GM08714 (cell line): Measurements from ENCODE around the gene GBGT1.

Experiments
- H3K4me3 ChIP-seq: fragments of 200-500 bp; sonication (Bioruptor generic); 2 replicates; pipeline ENCODE4 v1.5.1; 2014; ENCODE audit warnings: mild to moderate bottlenecking, low read length, inconsistent platforms
- ZNF274 ChIP-seq: IDR thresholded peaks from 2 replicates; pipeline ENCODE4 v1.6.1; 2012; ENCODE audit warnings: mild to moderate bottlenecking, low read depth, low read length

The GBGT1 gene

DNA sequence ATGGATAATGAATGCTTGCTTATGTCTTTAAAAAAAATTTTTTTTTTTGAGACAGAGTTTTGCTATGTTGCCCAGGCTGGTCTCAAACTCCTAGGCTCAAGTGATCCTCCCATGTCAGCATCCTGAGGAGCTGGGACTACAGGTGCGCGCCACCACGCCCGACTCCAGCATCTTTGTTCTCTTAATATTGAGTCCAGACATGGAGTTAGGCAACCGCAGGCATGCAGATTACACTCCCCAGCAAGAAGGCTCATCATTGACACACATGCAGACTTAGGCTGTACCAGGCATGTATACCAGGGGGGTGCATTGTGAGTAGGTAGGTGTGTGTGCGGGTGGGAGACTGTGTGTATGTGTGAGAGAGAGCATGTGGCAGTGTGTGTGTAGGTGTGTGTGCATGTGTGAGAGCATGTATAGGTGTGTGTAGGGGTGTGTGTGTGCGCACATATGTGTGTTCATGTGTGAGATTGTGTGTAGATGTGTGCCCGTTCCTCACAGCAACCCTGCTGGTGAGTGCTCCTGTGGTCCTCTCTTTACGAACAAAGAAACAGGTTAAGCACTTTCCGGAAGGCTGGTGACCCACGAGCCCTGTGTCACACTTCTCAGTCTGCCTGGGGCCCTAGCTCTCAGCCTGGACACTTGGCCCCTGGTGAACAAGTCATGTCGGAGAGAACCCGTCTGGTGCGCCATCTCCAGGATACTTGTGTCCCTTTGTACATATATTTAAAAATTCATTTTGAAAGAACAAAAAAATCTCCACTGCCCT lies 39.2 kb upstream of the GBGT1 start:
- no peak for TF ChIP-seq ZNF274
- H3K4me3 ChIP-seq: no peak overlapping the region

- TF ChIP-seq ZNF274: no peak
- H3K4me3 ChIP-seq: no peak overlapping the region
Observed at GRCh38 chr9:133202145-133202513, 38.4 kb upstream of the GBGT1 start.

- TF ChIP-seq ZNF274: no peak
- no peak overlapping the region for H3K4me3 ChIP-seq
Observed at GRCh38 chr9:133201424-133202144, 37.9 kb upstream of the GBGT1 start.

- no peak overlapping the region for H3K4me3 ChIP-seq
- TF ChIP-seq ZNF274: no peak
Observed at GRCh38 chr9:133200631-133201030, 36.9 kb upstream of the GBGT1 start.

DNA sequence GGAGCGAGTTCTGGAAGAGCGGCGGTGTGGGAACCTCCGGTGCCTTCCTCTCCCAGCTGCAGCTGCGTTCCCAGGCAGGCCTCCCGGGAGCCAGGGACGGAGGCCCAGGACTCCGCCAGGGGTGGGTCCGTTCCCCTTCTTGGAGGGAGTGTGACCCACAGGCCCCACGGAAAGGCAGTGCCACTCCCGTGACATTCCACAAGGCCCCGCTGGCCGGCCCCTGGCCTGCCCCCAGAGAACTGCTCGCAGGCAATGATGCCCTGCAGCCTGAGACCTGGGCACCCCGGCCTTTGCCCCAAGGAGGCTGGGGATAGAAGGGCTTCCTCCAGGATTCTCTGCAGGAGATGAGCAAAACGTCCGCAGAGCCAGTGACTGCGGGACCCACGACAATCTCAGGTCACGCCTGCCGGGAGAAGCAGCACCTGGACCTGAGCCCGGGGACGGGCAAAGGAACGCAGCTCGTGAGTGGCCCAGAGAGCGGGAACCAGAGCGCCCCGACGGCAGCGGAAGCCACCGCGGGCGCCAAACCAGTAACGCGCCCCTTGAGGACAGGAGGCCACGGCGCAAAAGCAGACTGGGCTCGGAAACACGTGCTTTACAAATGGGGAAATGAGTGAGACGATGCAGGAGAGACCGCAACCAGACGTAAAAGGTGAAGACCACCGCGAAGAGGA lies 36.1 kb upstream of the GBGT1 start:
- H3K4me3 ChIP-seq: peak overlapping the region; percentile 70; the same call in 1 of the 2 replicates
- no peak for TF ChIP-seq ZNF274

- H3K4me3 ChIP-seq: no peak overlapping the region
- TF ChIP-seq ZNF274: no peak
Observed at GRCh38 chr9:133195029-133195428, 31.3 kb upstream of the GBGT1 start.

GRCh38 chr9:133194597-133194996 lies 30.9 kb upstream of the GBGT1 start:
- TF ChIP-seq ZNF274: no peak
- no peak overlapping the region for H3K4me3 ChIP-seq

- TF ChIP-seq ZNF274: no peak
- no peak overlapping the region for H3K4me3 ChIP-seq
Observed at GRCh38 chr9:133191989-133192388, 28.3 kb upstream of the GBGT1 start.

DNA sequence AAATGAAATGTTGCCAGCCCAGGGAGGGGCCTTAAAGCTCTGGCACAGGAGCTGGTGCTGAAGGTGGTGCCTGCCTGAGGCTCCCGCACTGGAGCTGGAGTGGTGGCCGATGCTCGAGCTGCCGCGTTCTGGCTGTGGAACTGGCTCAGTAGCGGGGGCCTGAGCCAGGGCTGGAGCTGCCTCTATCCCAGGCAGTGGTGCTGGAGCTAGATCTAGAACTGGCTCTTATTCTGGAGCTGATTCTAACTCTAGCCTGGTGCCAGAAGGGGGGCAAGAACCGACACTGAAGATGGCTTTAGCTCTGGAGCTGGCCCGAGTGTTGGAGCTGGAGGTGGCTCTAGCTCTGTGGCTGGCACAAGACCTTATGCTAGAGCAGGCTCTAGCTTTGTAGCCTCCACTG lies 26.1 kb upstream of the GBGT1 start:
- TF ChIP-seq ZNF274: no peak
- no peak overlapping the region for H3K4me3 ChIP-seq

DNA sequence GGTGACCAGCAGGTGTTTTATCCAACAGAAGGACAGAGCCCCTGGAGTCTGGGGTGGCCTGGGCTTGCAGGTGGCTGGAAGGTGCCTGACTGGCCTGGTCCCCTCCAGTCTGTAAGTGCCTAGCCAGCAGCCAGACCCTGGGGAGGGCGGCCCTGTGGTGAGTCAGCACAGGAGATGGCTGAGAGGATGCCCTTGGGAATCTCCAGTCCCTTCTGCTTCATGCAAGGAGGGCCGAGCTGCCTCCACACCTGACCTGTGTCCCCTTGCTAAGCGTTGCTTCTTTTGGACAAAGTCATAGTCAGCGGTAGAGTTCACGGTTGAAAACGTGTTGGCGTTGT lies 25.1 kb upstream of the GBGT1 start:
- TF ChIP-seq ZNF274: no peak
- no peak overlapping the region for H3K4me3 ChIP-seq

- no peak for TF ChIP-seq ZNF274
- no peak overlapping the region for H3K4me3 ChIP-seq
Observed at GRCh38 chr9:133188006-133188842, 24.5 kb upstream of the GBGT1 start.

GRCh38 chr9:133187561-133188005 lies 23.9 kb upstream of the GBGT1 start:
- TF ChIP-seq ZNF274: no peak
- H3K4me3 ChIP-seq: no peak overlapping the region

DNA sequence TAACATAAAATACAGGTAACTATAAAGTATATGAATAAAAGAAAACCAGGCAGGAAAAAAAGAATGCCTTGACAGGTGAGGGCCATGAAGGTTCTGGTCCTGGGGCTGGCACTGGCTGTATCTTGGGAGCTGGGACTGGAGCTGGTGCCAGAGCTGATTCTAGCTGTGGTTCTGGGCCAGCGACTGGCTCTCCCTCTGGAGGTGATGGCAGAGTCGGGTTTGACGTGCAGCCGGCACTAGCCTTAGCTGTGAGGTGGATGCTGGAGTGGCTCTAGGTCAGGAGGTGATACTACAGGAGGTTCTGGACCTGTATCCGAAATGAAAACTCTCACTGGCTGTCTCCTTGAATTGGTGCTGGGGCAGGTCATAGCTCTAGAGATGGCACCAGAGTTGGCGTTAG lies 23.0 kb upstream of the GBGT1 start:
- no peak overlapping the region for H3K4me3 ChIP-seq
- no peak for TF ChIP-seq ZNF274

DNA sequence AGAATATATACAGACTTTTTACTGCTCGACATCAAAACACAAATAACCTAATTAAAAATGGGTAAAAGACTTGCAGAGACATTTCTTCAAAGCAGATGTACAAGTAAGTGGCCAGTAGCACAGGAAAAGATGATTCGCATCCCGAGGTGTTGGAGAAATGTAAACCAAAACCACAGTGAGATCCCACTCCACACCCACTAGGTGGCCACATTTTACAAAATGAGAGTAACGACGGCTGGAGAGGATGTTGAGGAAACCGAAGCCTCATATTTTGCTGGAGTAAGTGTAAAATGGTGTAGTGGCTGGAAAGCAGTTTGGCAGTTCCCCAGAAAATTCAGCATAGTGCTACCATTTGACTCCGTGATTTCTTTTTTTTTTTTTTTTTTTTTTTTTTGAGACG lies 21.3 kb upstream of the GBGT1 start:
- no peak overlapping the region for H3K4me3 ChIP-seq
- TF ChIP-seq ZNF274: no peak
